HEK293 (cell line): Measurements from ENCODE around the gene DNA2.

Source experiments
- KLF7 ChIP-seq: fragments of 450-650 bp; formaldehyde crosslinking; IDR thresholded peaks from 2 replicates; pipeline ENCODE4 v1.5.1; 2016; ENCODE audit warnings: missing biosample characterization, missing genetic modification characterization, borderline replicate concordance
- PATZ1 ChIP-seq: fragments of 450-650 bp; formaldehyde crosslinking; IDR thresholded peaks from 2 replicates; pipeline ENCODE4 v1.5.1; 2016; ENCODE audit warnings: missing biosample characterization, missing genetic modification characterization
- PRDM4 ChIP-seq: fragments of 450-650 bp; formaldehyde crosslinking; IDR thresholded peaks from 2 replicates; pipeline ENCODE4 v1.5.1; 2017; ENCODE audit warnings: missing biosample characterization, missing genetic modification characterization
- TCF7L2 ChIP-seq: IDR thresholded peaks from 2 replicates; pipeline ENCODE4 v1.6.1; 2011; ENCODE audit warnings: low read depth, mild to moderate bottlenecking, inconsistent platforms, low read length, moderate library complexity, borderline replicate concordance
- ZEB2 ChIP-seq: fragments of 450-650 bp; formaldehyde crosslinking; IDR thresholded peaks from 2 replicates; pipeline ENCODE4 v1.5.1; 2016; ENCODE audit warnings: missing biosample characterization, missing genetic modification characterization
- ZFP3 ChIP-seq: fragments of 450-650 bp; formaldehyde crosslinking; IDR thresholded peaks from 2 replicates; pipeline ENCODE4 v1.5.1; 2016; ENCODE audit warnings: low read depth, missing biosample characterization, missing genetic modification characterization
- ZNF433 ChIP-seq: fragments of 450-650 bp; formaldehyde crosslinking; IDR thresholded peaks from 2 replicates; pipeline ENCODE4 v1.5.1; 2016; ENCODE audit warnings: missing biosample characterization, missing genetic modification characterization, low read depth
- ZNF701 ChIP-seq: fragments of 450-650 bp; formaldehyde crosslinking; IDR thresholded peaks from 2 replicates; pipeline ENCODE4 v1.5.1; 2016; ENCODE audit warnings: missing biosample characterization, missing genetic modification characterization

- TF ChIP-seq TCF7L2 (no peak), PRDM4 (tag by site-specific recombination) (no peak), ZEB2 (tag by site-specific recombination) (0 out of 2 replicates have a peak, but pooled peaks have one; percentile 52), KLF7 (peak; percentile 70; the same call in 1 of the 2 replicates), ZNF701 (tag by site-specific recombination) (no peak), ZNF433 (tag by site-specific recombination) (no peak), PATZ1 (no peak), ZFP3 (tag by site-specific recombination) (no peak)
These were observed 65.5 kb downstream of the DNA2 start for GRCh38 chr10:68406111-68406814.
